Motor neuron (in vitro differentiated cells): ENCODE results near the gene GLYR1. TPM values are rescaled to one million over a fixed set of nuclear protein-coding genes. Genes with fewer than 3 reads are reported as not detected.
"Not testable (repeated sequence)": the region's sequence is repeated elsewhere in the genome, so short reads cannot be mapped to it uniquely, and the experiment has no call there.

ENCODE experiments used
- ATAC-seq, 8 experiments: fragments of 200-7000 bp; cut with Tn5 transposase; replicated peaks in 6 of 8; 2 replicates each; pipeline ENCODE4 v1.8.0; 2021; ENCODE audit warnings: mild to moderate bottlenecking in 8 of 8, moderate library complexity in 8 of 8
- H3K27ac ChIP-seq, 2 donors: fragments of 250-450 bp; sonication (Bioruptor Pico); 2 replicates each; pipeline ENCODE4 v1.9.0; 2021; ENCODE audit warnings: antibody characterized with exemption in 2 of 2, mild to moderate bottlenecking in 2 of 2, moderate library complexity in 1 of 2
- H3K4me1 ChIP-seq, 2 donors: fragments of 250-450 bp; sonication (Bioruptor Pico); replicated peaks in 1 of 2; 2 replicates each; pipeline ENCODE4 v1.6.1; 2021; ENCODE audit warnings: antibody characterized with exemption in 2 of 2, mild to moderate bottlenecking in 2 of 2, moderate library complexity in 1 of 2
- H3K4me3 ChIP-seq, 5 donors: fragments of 250-450 bp; sonication (Bioruptor Pico); 2 replicates each; pipeline ENCODE4 v1.9.0; 2021; ENCODE audit warnings: antibody characterized with exemption in 5 of 5, mild to moderate bottlenecking in 5 of 5, moderate library complexity in 4 of 5
- WGBS, 10 experiments: fragments of 450-650 bp; shearing (Covaris generic); methylation state at CpG; one replicate each; pipeline ENCODE4 v1.0.0; 2022; 5-methylcytosine and 5-hydroxymethylcytosine counted together
- in situ Hi-C, 9 experiments: fragments of 400-800 bp; cut with MboI; loops; one replicate each; pipeline ENCODE4 v1.15.0; 2021; ENCODE audit warnings: low sequenced_read_pairs in 9 of 9, low pct_unique_long_range_greater_than_20kb in 2 of 9; ENCODE audit not compliant: unreplicated experiment in 9 of 9
- total RNA-seq, 8 experiments: library from RNA; unstranded; fragments of 300-600 nt; gene quantifications; 2 replicates each; pipeline versions ENCODE4 v1.2.3 to v1.2.4, GENCODE V29; 2022

The GLYR1 gene
- total RNA-seq, 8 experiments from 2014 or later: 36.4 to 101 (median 49.5) TPM

DNA sequence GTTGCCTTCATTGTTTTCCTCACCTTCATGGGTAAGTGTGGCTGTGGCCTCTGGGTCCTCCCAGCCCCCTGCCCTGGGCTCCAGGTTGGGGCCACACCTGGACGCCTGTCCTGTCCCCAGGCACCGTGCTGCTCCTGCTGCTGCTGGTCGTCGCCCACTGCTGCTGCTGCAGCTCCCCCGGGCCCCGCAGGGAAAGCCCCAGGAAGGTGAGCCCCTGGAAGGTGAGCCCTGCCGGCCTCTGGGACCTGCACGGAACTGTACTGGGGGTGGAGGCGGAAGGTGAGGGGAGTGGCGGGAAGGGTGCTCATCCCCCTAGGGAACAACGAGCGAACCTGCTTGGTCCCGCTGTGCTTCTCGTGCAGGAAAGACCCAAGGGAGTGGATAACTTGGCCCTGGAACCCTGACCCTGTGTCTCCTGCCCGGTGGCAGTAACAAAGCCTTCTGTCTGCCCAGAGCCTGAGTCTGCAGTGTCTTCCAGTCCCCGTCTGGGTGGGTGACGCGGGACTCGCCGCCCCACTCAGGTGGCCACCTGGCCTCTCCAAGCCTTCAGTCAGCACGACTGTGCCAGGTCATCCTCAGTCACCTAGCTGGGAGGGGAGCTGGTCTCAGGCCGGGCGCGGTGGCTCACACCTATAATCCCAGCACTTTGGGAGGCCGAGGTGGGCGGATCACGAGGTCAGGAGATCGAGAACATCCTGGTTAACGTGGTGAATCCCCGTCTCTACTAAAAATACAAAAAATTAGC, 51.1 kb downstream of the GLYR1 start:
- 78 to 100% (median 80%) methylated on average over 1 to 7 of the region's 30 CpGs; no CpG with 5 or more reads in 5 of the 10 experiments for WGBS, 10 experiments
- peak in 2 of 8 experiments; percentile 2 to 13 for ATAC-seq
- no peak overlapping the region for H3K27ac ChIP-seq
- H3K4me1 ChIP-seq: peaks cover 0 to 3% of the 10 kb centered on the region in 2 donors
- in situ Hi-C loops: no loop called here
- H3K4me3 ChIP-seq: no peak overlapping the region

DNA sequence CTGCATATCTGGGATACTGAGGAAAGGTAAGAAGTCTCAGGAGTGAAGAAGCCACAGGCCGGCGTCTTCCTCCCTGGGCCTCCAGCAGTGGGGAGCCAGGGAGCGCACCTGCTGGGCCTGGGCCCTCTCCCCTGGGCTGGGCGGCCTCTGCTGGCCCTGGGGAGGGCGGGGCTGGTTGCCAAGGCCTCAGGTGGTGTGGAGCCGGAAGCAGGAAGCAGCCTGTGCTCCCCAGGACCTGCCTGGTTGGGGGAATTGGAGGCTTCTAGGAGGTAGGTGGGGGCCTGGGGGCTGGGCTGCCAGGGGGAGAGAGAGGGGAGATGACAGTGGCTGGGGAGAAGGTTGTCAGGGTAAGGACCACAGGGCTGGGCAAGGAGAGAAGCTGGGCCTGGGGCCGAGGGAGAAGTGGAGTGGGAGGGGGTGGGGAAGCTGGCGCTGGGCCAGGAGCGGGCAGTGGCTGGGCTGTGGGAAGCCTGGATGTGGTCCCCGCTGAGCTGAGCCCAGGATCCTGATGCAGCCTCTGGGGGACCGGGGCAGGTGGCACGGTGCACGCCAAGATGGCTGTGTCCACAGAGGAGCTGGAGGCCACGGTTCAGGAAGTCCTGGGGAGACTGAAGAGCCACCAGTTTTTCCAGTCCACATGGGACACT, 51.8 kb downstream of the GLYR1 start, which contains the start of gene SMIM22:
SMIM22 (plus strand) TSS at position 189 of the 647 bp plus-strand sequence; CDS start at position 555, 366 bp downstream.
- in situ Hi-C loops: no loop called here
- H3K4me3 ChIP-seq: no peak within 1 kb of the TSS
- no peak within 1 kb of the TSS for H3K27ac ChIP-seq
- peak in 6 of 8 experiments; percentile 15 to 47 (median 27) for ATAC-seq
- WGBS, 10 experiments: no CpG with 5 or more reads among the region's 14 CpGs
- no peaks in the 10 kb centered on the region for H3K4me1 ChIP-seq

DNA sequence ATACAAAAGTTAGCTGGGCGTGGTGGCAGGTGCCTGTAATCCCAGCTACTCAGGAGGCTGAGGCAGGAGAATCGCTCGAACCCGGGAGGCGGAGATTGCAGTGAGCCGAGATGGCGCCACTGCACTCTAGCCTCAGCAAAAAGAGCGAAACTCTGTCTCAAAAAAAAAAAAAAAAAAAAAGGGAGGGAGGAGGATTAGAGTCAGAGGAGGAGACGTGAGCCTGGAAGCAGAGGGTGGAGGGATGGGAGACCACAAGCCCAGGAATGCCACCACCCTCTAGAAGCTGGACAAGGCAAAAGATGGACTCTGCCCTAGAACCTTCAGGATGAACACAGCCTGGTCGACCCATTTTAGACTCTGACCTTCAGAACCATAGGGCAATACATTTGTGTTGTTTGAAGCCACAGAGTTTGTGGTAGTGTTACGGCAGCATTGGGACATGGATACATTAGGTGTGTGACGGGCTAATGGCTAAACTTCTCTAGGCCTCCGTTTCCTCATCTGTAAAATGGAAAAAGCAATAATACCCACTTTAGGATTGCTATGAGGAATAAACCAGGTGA, 54.1 kb downstream of the GLYR1 start:
- in situ Hi-C loops: no loop called here
- WGBS, 10 experiments: 50 to 96% (median 80%) methylated on average over 2 to 10 of the region's 13 CpGs; no CpG with 5 or more reads in 1 of the 10 experiments
- no peak overlapping the region for H3K27ac ChIP-seq
- no peaks in the 10 kb centered on the region for H3K4me1 ChIP-seq
- H3K4me3 ChIP-seq: no peak overlapping the region
- ATAC-seq: no peak

DNA sequence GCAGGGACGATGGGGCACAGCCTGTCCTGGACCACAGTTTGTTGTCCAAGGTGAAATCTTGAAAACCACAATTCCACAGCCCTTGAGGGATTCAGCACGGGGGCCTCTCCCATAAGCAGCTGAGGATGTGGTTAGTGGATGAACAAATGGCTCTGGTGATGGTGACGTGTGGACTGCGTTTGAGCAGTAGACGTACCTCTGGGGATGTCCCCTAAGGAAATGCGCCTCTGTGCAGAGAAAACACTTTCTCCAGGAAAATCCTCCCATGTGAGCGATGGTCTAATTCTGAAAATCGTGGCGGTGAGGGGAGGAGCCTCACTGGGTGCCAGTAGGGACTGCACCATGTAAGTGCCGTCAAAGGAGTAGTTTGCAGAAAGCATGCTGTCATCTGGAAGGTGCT, 56.2 kb downstream of the GLYR1 start:
- ATAC-seq: no peak
- Histone ChIP-seq H3K4me1 (no peaks in the 10 kb centered on the region), H3K4me3 (no peak overlapping the region), H3K27ac (no peak overlapping the region)
- WGBS, 10 experiments: 18 to 92% (median 80%) methylated on average over 1 to 10 of the region's 10 CpGs; no CpG with 5 or more reads in 3 of the 10 experiments
- in situ Hi-C loops: no loop called here

DNA sequence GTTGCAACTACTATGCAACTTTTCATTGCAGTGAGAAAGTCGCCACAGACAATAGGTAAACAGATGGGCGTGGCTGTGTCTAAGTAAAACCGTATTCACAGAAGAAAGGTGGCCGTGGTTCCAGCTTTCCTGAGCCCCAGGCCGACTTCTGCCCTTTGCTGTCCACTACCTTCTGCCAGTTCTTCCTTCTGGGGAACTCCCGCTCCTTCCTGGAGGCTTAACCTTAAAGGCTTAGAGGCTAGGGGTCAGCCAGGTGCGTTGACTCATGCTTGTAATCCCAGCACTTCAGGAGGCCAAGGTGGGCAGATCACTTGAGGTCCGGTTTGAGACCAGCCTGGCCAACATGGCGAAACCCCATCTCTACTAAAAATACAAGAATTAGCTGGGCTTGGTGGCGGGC, 56.8 kb downstream of the GLYR1 start:
- ATAC-seq: no peak
- Histone ChIP-seq H3K4me3 (no peak overlapping the region), H3K4me1 (no peaks in the 10 kb centered on the region), H3K27ac (no peak overlapping the region)
- WGBS, 10 experiments: 24 to 100% (median 89%) methylated on average over 1 to 9 of the region's 10 CpGs; no CpG with 5 or more reads in 4 of the 10 experiments
- in situ Hi-C loops: no loop called here

DNA sequence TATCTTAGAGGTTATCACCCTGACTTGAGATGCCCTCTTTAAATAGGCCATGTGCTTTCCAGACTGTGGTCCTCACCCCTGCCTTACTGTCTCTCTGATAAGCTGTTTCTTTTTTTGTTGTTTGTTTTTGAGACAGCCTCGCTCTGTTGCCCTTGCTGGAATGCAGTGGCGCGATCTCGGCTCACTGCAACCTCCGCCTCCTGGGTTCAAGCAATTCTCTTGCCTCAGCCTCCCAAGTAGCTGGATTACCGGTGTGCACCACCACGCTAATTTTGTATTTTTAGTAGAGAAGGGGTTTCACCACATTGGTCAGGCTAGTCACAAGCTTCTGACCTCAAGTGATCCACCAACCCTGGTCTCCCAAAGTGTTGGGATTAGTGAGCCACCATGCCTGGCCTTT, 58.2 kb downstream of the GLYR1 start:
- no peak for ATAC-seq
- Histone ChIP-seq H3K4me1 (no peaks in the 10 kb centered on the region), H3K4me3 (no peak overlapping the region), H3K27ac (no peak overlapping the region)
- WGBS, 10 experiments: 50 to 100% (median 97%) methylated on average over 3 to 6 of the region's 7 CpGs; no CpG with 5 or more reads in 3 of the 10 experiments
- in situ Hi-C loops: no loop called here

DNA sequence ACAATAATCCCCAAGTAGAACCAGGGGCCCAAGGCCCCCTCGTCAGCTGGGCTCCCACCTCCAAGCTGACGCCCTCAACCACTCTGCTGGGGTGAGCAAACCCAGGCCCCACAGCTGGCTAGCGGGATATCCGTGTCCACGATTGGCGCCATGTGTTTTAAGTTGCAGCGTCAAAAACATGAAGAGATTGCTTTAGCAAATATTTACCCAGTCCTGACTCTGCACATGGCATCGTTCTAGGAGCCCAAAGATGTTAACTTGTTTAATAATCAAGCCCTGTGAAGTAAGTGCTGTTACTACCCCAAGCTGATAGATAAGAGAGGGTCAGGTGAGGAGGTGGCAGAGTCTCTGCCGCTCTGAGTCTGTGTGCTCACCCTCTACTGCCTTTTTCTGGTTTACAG, 58.6 kb downstream of the GLYR1 start:
- Histone ChIP-seq H3K4me1 (no peaks in the 10 kb centered on the region), H3K27ac (no peak overlapping the region), H3K4me3 (no peak overlapping the region)
- ATAC-seq: peak in 2 of 8 experiments; percentile 17 to 36
- WGBS, 10 experiments: 50 to 100% (median 67%) methylated on average over 1 to 6 of the region's 9 CpGs; no CpG with 5 or more reads in 1 of the 10 experiments
- in situ Hi-C loops: no loop called here

DNA sequence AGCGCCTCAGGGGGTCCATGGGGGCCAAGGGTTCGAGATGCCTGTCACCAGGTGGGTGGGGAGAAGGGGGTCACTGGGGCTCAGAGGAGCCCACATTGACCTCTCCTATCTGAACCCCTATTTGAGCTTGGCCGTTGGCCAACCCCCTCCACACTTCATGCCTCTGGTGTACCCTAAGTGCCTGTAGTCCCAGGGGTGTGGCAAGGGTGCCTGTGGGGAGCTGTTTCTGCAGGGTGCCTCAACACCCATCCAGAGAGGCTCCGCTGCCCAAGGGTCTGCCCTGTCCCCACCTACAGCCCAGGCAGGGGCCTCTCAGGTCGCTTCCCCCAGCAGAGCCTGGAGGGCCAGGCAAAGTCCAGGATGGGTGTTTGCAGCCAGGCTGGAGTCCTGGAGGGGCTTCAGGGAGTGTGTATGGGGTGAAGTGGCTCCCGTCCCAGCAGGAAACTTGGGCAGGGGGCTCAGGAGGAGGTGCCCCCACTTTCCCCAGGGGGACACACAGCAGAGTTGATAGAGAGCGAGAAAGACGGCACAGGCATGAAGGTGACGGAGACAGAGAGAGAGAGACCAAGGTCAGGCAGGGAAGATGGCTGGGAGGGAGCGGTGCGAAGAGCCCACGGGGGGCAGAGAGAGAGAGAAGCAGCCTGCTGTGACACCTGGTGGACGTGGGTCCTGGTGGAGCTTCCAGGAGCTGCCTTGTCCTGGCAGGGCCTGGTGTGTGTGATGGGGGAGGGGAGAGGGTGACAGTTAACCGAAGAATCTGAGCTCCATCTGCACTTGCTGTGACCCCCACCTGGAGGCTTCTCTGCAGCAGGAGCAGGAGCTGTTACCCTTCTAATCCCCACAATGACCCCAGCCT, 59.2 kb downstream of the GLYR1 start, which contains the start of gene SEPTIN12:
SEPTIN12 (minus strand) TSS at position 719 of the 856 bp plus-strand sequence; CDS start at position 19, 700 bp downstream.
- Histone ChIP-seq H3K4me1 (no peaks in the 10 kb centered on the region), H3K27ac (no peak within 1 kb of the TSS), H3K4me3 (no peak within 1 kb of the TSS)
- ATAC-seq: peak in 4 of 8 experiments; percentile 38 to 53 (median 46)
- WGBS, 10 experiments: 40 to 86% (median 73%) methylated on average over 1 to 5 of the region's 14 CpGs; no CpG with 5 or more reads in 4 of the 10 experiments
- in situ Hi-C loops: no loop called here

DNA sequence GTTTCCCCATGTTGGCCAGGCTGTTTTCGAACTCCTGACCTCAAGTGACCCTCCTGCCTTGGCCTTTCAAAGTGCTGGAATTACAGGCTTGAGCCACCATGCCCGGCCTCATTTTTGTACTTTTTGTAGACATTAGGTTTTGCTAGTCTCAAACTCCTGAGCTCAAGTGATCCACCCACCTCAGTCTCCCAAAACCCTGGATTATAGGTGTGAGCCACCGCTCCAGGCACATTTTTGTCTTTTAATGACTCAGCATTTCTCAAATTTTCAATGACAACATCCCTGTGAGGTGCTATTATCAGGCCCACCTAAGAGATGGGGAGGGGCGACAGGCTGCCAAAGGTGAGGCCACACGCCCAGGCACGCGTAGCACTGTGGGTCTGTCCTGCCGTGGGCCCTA, 60.0 kb downstream of the GLYR1 start:
- H3K27ac ChIP-seq: no peak overlapping the region
- H3K4me1 ChIP-seq: no peaks in the 10 kb centered on the region
- in situ Hi-C loops: no loop called here
- WGBS, 10 experiments: 20 to 100% (median 93%) methylated on average over 1 to 2 of the region's 8 CpGs; no CpG with 5 or more reads in 4 of the 10 experiments
- H3K4me3 ChIP-seq: no peak overlapping the region
- peak in 1 of 8 experiments; percentile 21 for ATAC-seq

DNA sequence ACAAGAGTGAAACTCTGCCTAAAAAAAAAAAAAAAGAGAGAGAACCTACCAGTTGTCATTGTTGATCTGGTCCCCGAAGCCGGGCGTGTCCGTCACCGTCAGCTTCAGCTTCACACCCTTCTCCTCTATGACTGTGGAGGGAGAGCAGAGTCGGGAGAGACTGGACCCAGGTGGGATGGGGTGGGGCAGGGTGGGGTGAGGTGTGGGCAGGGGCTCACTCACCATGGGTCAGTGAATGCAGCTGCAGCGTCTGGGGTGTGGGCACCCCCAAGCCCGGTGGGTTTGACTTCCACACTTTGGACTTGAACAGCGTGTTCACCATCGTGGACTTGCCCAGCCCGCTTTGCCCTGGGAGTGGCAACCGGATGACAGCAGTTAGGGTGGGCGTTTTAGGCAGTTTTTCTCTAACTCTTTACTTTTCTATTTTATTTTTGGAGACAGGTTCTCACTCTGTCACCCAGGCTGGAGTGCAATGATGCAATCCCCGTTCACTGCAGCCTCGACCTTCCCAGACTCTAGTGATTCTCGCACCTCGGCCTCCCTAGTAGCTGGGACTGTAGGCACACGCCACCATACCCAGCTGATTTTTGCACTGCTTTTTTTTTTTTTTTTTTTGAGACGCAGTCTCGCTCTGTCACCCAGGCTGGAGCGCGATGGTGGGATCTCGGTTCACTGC, 61.2 kb downstream of the GLYR1 start:
- in situ Hi-C loops: no loop called here

DNA sequence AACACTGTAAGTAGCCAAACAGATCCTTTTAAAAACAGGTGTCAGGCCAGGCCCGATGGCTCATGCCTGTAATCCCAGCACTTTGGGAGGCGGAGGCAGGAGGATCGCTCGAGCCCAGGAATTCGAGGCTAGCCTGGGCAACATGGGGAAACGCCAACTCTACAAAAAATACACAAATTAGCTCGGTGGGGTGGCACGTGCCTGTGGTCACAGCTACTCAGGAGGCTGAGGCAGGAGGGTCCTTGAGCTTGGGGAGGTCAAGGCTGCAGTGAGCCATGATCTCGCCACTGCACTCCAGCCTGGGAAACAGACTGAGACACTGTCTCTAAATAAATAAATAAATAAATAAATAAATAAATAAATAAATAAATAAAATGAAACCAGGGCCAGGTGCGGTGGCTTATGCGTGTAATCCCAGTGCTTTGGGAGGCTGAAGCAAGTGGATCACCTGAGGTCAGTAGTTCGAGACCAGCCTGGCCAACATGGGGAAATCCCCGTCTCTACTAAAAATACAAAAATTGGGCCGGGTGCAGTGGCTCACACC, 62.6 kb downstream of the GLYR1 start:
- 63 to 100% (median 87%) methylated on average over 1 to 9 of the region's 14 CpGs; no CpG with 5 or more reads in 1 of the 10 experiments for WGBS, 10 experiments
- in situ Hi-C loops, ATAC-seq: not testable (repeated sequence)

More for the DNA sequence above, 61.2 kb downstream of the GLYR1 start:
- 90 to 100% (median 97%) methylated on average over 1 to 15 of the region's 23 CpGs; no CpG with 5 or more reads in 3 of the 10 experiments for WGBS, 10 experiments
- H3K4me1 ChIP-seq: no peaks in the 10 kb centered on the region
- no peak for ATAC-seq
- H3K27ac ChIP-seq: no peak overlapping the region
- H3K4me3 ChIP-seq: no peak overlapping the region

DNA sequence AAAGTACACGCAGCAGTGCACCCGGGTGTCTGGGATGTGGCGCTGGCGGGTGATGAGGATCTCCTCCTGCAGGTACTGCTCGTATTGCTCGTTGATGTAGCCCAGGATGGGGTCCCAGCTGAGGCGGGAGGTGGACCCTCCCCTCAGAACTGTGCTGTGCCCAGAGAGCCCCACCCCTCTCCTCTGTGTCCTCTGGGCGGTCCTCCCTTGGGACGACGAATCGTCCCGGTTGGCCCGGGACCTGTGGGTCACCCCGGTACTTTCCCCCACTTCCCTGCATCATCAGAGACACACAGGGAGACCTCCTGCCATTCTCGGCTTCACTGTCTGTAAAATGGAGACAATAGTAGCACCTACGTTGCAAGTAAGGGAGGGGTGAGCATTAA, 63.1 kb downstream of the GLYR1 start:
- no peak overlapping the region for H3K27ac ChIP-seq
- H3K4me3 ChIP-seq: no peak overlapping the region
- in situ Hi-C loops: no loop called here
- 60 to 75% (median 67%) methylated on average over 1 to 12 of the region's 16 CpGs; no CpG with 5 or more reads in 5 of the 10 experiments for WGBS, 10 experiments
- no peaks in the 10 kb centered on the region for H3K4me1 ChIP-seq
- no peak for ATAC-seq

More for the DNA sequence above, 62.6 kb downstream of the GLYR1 start:
- not testable (repeated sequence) for H3K27ac ChIP-seq, H3K4me3 ChIP-seq, H3K4me1 ChIP-seq
